Gastroesophageal sphincter (tissue), 4 donors: ENCODE data around the gene CEP164. TPM values are rescaled to one million over a fixed set of nuclear protein-coding genes. Genes with fewer than 3 reads are reported as not detected.

Experiments
- ATAC-seq: fragments of 150-250 bp; one replicate; pipeline ENCODE4 v1.9.1; 2016; ENCODE audit warnings: mild to moderate bottlenecking, moderate library complexity
- H3K27ac ChIP-seq, 4 donors: fragments of 200-600 bp; sonication (generic) in 3 of 4; 1 replicate in 3 of 4; 2 replicates in 1 of 4; pipeline ENCODE4 v1.5.1; 2016 to 2019
- H3K27me3 ChIP-seq: fragments of 200-600 bp; sonication (generic); one replicate; pipeline ENCODE4 v1.5.1; 2019
- H3K36me3 ChIP-seq, 2 donors: fragments of 200-600 bp; sonication (generic); one replicate each; pipeline ENCODE4 v1.5.1; 2019; ENCODE audit warnings: control low read depth in 1 of 2
- H3K4me1 ChIP-seq, 3 donors: fragments of 200-600 bp; sonication (generic); 1 replicate in 2 of 3; 2 replicates in 1 of 3; pipeline ENCODE4 v1.5.1; 2016 to 2019; ENCODE audit warnings: control low read depth in 2 of 3
- H3K4me3 ChIP-seq, 2 donors: fragments of 200-600 bp; sonication (generic); one replicate each; pipeline ENCODE4 v1.5.1; 2019; ENCODE audit warnings: mild to moderate bottlenecking in 1 of 2, moderate library complexity in 1 of 2
- H3K9me3 ChIP-seq, 3 donors: fragments of 200-600 bp; sonication (generic); one replicate each; pipeline ENCODE4 v1.5.1; 2017 to 2019; ENCODE audit warnings: control low read depth in 2 of 3
- EP300 ChIP-seq: sonication (generic); formaldehyde crosslinking; IDR thresholded peaks from one replicate; pipeline ENCODE4 v1.6.1; 2017; ENCODE audit warnings: antibody characterized with exemption, mild to moderate bottlenecking
- POLR2A ChIP-seq, 2 donors: fragments of 450-650 bp; IDR thresholded peaks; one replicate each; pipeline ENCODE4 v1.6.1; 2017; ENCODE audit warnings: antibody characterized with exemption in 2 of 2, mild to moderate bottlenecking in 2 of 2, moderate library complexity in 1 of 2
- POLR2AphosphoS5 ChIP-seq: sonication (generic); formaldehyde crosslinking; IDR thresholded peaks from one replicate; pipeline ENCODE4 v1.6.1; 2017; ENCODE audit warnings: antibody characterized with exemption
- WGBS, 2 donors: methylation state at CpG; one replicate each; pipeline ENCODE4 v1.1.5; 2018; ENCODE audit warnings: low coverage in 1 of 2; 5-methylcytosine and 5-hydroxymethylcytosine counted together
- total RNA-seq, 4 donors: library from RNA; depleted of rRNA; stranded (reverse); fragments of >200 nt; gene quantifications; one replicate each; pipeline ENCODE4 v1.1.0, GENCODE V29; 2016
- TF ChIP-seq, protein P1 (sequence below), 4 experiments: fragments of 200-600 bp in 2 of 4; fragments of 450-650 bp in 2 of 4; sonication (generic) in 1 of 4; IDR thresholded peaks; one replicate each; pipeline ENCODE4 v1.5.1; 2017 to 2019; ENCODE audit warnings: antibody characterized with exemption in 4 of 4, mild to moderate bottlenecking in 2 of 4, moderate library complexity in 2 of 4

CEP164 gene
- total RNA-seq, 4 donors from 2014 or later, result 22.3 to 26.3 (median 25.0) TPM

DNA sequence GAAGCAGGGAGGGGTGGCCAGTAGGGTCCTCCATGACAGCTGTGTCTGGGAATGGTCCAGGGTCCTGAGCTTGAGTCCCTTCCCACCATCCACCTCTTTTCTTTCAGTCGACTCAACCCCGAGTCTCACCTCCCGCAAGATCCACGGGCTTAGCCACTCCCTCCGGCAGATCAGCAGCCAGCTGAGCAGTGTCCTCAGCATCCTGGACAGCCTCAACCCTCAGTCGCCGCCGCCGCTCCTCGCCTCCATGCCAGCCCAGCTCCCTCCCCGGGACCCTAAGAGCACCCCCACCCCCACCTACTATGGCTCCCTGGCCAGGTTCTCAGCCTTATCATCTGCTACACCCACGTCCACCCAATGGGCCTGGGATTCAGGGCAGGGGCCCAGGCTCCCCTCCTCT is 81.9 kb downstream of the CEP164 start:
- 96% methylated on average over 5 of the region's 12 CpGs; no CpG with 5 or more reads in 1 of the 2 donors for WGBS, 2 donors

DNA sequence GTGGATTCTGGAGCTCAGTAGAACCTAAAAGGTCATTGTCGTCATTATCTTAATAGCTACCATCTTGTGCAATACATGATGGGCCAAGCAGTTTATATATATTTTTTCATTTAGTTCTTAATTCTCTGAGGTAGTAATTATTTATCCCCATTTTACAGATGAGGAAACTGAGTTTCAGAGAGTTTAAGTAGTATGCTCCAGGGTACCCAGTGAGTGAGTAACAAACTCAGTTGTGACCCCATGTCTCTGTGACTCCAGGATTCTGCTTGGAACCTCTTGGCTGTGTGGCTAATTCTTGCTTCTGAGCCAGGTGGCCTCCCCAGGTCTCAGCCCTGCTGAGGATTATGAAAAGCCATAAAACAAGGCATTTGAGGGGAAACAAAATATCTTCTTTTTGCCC is 82.6 kb downstream of the CEP164 start:
- WGBS, 2 donors, result 100% methylated on average over 1 of the region's 1 CpG; no CpG with 5 or more reads in 1 of the 2 donors
- H3K27ac ChIP-seq, result no peak overlapping the region
- H3K4me3 ChIP-seq, result no peak overlapping the region
- no peaks in the 10 kb centered on the region for H3K27me3 ChIP-seq
- TF ChIP-seq POLR2AphosphoS5, result no peak
- TF ChIP-seq EP300, result no peak
- TF ChIP-seq, protein P1, sequence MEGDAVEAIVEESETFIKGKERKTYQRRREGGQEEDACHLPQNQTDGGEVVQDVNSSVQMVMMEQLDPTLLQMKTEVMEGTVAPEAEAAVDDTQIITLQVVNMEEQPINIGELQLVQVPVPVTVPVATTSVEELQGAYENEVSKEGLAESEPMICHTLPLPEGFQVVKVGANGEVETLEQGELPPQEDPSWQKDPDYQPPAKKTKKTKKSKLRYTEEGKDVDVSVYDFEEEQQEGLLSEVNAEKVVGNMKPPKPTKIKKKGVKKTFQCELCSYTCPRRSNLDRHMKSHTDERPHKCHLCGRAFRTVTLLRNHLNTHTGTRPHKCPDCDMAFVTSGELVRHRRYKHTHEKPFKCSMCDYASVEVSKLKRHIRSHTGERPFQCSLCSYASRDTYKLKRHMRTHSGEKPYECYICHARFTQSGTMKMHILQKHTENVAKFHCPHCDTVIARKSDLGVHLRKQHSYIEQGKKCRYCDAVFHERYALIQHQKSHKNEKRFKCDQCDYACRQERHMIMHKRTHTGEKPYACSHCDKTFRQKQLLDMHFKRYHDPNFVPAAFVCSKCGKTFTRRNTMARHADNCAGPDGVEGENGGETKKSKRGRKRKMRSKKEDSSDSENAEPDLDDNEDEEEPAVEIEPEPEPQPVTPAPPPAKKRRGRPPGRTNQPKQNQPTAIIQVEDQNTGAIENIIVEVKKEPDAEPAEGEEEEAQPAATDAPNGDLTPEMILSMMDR (IDR thresholded peaks at IDR 0.05), result no peak
- no peak for TF ChIP-seq POLR2A (IDR thresholded peaks at IDR 0.05)
- no peaks in the 10 kb centered on the region for H3K4me1 ChIP-seq
- ATAC-seq, result no peak
- peaks cover 0 to 80% of the 10 kb centered on the region in 2 donors for H3K36me3 ChIP-seq
- peaks cover 0 to 11% (median 0%) of the 10 kb centered on the region in 3 donors for H3K9me3 ChIP-seq

More for the DNA sequence above, 81.9 kb downstream of the CEP164 start:
- H3K27me3 ChIP-seq, result no peaks in the 10 kb centered on the region
- H3K4me3 ChIP-seq, result no peak overlapping the region
- TF ChIP-seq POLR2A (IDR thresholded peaks at IDR 0.05) (no peak), EP300 (no peak), POLR2AphosphoS5 (no peak)
- TF ChIP-seq, protein P1 (IDR thresholded peaks at IDR 0.05), result no peak
- no peak overlapping the region for H3K27ac ChIP-seq
- peaks cover 0 to 87% of the 10 kb centered on the region in 2 donors for H3K36me3 ChIP-seq
- H3K4me1 ChIP-seq, result no peaks in the 10 kb centered on the region
- H3K9me3 ChIP-seq, result peaks cover 0 to 18% (median 0%) of the 10 kb centered on the region in 3 donors
- no peak for ATAC-seq

DNA sequence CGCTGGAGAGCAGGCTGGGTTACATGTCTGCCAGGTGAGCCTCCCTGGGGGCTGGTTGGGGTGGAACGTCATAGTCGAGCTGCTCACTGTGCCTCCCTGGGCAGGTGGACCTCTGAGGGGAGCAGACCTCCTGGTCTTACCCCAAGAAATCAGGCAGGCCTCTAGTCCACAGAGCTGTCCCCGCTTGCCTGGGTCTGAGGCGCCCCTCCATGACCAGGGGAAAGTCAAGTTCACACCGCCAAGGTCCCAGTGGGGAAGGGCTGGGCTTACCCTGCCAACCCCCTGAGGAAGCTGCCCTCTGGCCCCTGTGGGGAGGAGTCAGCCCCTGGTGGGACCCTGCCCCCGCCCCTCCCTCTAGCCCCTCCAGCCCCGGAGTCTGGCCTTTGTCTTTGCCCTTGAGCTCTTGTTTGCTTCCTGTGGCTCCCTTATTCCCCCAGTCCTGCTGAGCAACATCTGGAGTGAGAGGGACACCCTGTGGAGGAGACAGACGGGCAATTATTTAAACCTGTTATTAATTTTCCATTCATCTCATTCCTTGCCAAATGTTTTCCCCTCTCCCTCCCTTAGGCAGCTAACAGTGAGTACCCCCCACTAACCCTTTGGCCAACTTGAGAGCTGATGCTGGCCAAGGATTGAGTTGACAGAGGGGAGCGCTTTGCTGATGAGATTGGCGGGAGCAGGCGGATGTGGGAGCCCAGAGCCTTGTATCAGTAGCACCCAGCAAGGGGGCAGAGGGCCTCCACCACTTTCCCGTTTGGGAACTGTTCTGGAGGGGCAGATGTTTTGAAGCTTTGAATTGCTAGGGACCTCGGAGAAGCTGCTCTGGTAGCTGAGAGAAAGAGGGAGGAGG is 83.4 kb downstream of the CEP164 start:
- Histone ChIP-seq H3K27me3 (no peaks in the 10 kb centered on the region), H3K4me1 (no peaks in the 10 kb centered on the region), H3K4me3 (no peak overlapping the region), H3K27ac (no peak overlapping the region), H3K36me3 (peaks cover 0 to 71% of the 10 kb centered on the region in 2 donors), H3K9me3 (peaks cover 0 to 2% (median 0%) of the 10 kb centered on the region in 3 donors)
- ATAC-seq, result no peak
- 75 to 80% methylated on average over 4 to 5 of the region's 14 CpGs for WGBS, 2 donors
- no peak for TF ChIP-seq EP300
- TF ChIP-seq POLR2AphosphoS5, result no peak
- TF ChIP-seq, protein P1 (IDR thresholded peaks at IDR 0.05), result no peak
- no peak for TF ChIP-seq POLR2A (IDR thresholded peaks at IDR 0.05)

DNA sequence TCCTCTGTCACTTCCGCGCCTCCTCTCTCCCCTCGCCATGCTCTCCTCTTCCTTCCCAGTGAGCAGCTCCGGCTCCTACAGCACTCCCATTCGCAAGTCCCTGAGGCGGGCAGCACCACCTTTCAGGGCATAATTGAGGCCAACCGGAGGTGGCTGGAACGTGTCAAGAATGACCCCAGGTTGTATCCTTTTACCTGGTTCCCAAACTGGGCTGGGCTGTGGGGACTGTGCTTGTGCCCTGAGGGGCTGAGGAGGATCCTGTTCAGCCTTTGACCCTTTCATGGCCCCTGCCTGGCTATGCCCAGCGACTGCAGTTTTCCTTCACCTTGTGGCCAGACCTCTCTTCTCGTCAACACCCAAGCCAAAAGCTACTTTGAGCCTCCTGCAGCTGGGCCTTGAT is 84.1 kb downstream of the CEP164 start:
- H3K4me3 ChIP-seq, result no peak overlapping the region
- H3K36me3 ChIP-seq, result peaks cover 0 to 65% of the 10 kb centered on the region in 2 donors
- H3K27me3 ChIP-seq, result peaks cover 2% of the 10 kb centered on the region
- no peak overlapping the region for H3K27ac ChIP-seq
- ATAC-seq, result no peak
- no peaks in the 10 kb centered on the region for H3K9me3 ChIP-seq
- 86 to 100% methylated on average over 1 to 4 of the region's 10 CpGs for WGBS, 2 donors
- H3K4me1 ChIP-seq, result no peaks in the 10 kb centered on the region
- TF ChIP-seq, protein P1 (IDR thresholded peaks at IDR 0.05), result no peak
- TF ChIP-seq POLR2A (IDR thresholded peaks at IDR 0.05) (no peak), EP300 (no peak), POLR2AphosphoS5 (no peak)
